OCI-LY1 (cell line): Measurements from ENCODE around the gene TCEAL4.

Source experiments
- H2AFZ ChIP-seq: fragments of 200-600 bp; sonication (generic), shearing (Covaris generic); 2 replicates; pipeline ENCODE4 v1.6.0; 2014; ENCODE audit warnings: antibody characterized with exemption, mild to moderate bottlenecking, low read length
- H3F3A ChIP-seq: fragments of 200-600 bp; sonication (generic), shearing (Covaris generic); 2 replicates; pipeline ENCODE4 v1.6.0; 2014; ENCODE audit warnings: mild to moderate bottlenecking, antibody characterized with exemption, low read length, moderate library complexity; ENCODE audit not compliant: insufficient read depth
- H3K27ac ChIP-seq: fragments of 200-600 bp; sonication (generic); 2 replicates; pipeline ENCODE4 v1.5.1; 2014; ENCODE audit warnings: low read length, mixed run types, mild to moderate bottlenecking, low read depth; ENCODE audit not compliant: poor library complexity, severe bottlenecking
- H3K27me3 ChIP-seq: fragments of 200-600 bp; sonication (generic); 2 replicates; pipeline ENCODE4 v1.6.0; 2014; ENCODE audit warnings: antibody characterized with exemption, mild to moderate bottlenecking, low read length, moderate library complexity; ENCODE audit not compliant: insufficient read depth
- H3K36me3 ChIP-seq: fragments of 200-600 bp; sonication (generic); 2 replicates; pipeline ENCODE4 v1.6.1; 2014; ENCODE audit warnings: mild to moderate bottlenecking, antibody characterized with exemption, low read length, moderate library complexity, mixed read lengths; ENCODE audit not compliant: insufficient read depth
- H3K4me1 ChIP-seq: fragments of 200-600 bp; sonication (generic); 2 replicates; pipeline ENCODE4 v1.5.1; 2014; ENCODE audit warnings: mild to moderate bottlenecking, low read length, moderate library complexity; ENCODE audit not compliant: insufficient read depth, severe bottlenecking
- H3K4me2 ChIP-seq: fragments of 200-600 bp; sonication (generic), shearing (Covaris generic); 2 replicates; pipeline ENCODE4 v1.6.1; 2014; ENCODE audit warnings: low read length
- H3K4me3 ChIP-seq: fragments of 200-600 bp; sonication (generic); 2 replicates; pipeline ENCODE4 v1.5.1; 2014; ENCODE audit warnings: low read length, low read depth, mild to moderate bottlenecking, mixed read lengths; ENCODE audit not compliant: poor library complexity, severe bottlenecking
- H3K79me2 ChIP-seq: fragments of 200-600 bp; shearing (Covaris generic); 2 replicates; pipeline ENCODE4 v1.6.1; 2016; ENCODE audit warnings: mixed run types, low read length, mixed read lengths; ENCODE audit not compliant: insufficient read depth
- H3K9ac ChIP-seq: fragments of 200-600 bp; sonication (generic), shearing (Covaris generic); 2 replicates; pipeline ENCODE4 v1.6.1; 2014; ENCODE audit warnings: mild to moderate bottlenecking, low read length, mixed read lengths
- H3K9me2 ChIP-seq: fragments of 200-600 bp; sonication (generic), shearing (Covaris generic); 2 replicates; pipeline ENCODE4 v1.6.1; 2014; ENCODE audit warnings: low read depth, mild to moderate bottlenecking, low read length, mixed read lengths
- H3K9me3 ChIP-seq: fragments of 200-600 bp; shearing (Covaris generic); 2 replicates; pipeline ENCODE4 v1.6.1; 2014; ENCODE audit warnings: low read length, mixed read lengths
- H4K20me1 ChIP-seq: fragments of 200-600 bp; sonication (generic), shearing (Covaris generic); 2 replicates; pipeline ENCODE4 v1.6.0; 2016; ENCODE audit warnings: mild to moderate bottlenecking, low read length; ENCODE audit not compliant: insufficient read depth
- EZH2 ChIP-seq: fragments of 200-600 bp; sonication (generic), shearing (Covaris generic); IDR thresholded peaks from 2 replicates; pipeline ENCODE4 v1.8.0; 2017; ENCODE audit warnings: borderline replicate concordance, mixed run types, mild to moderate bottlenecking, antibody characterized with exemption, low read length, moderate library complexity, mixed read lengths
- TF ChIP-seq, protein P1 (sequence below): fragments of 200-600 bp; sonication (generic), shearing (Covaris generic); IDR thresholded peaks from 2 replicates; pipeline ENCODE4 v1.5.1; 2017; ENCODE audit warnings: mild to moderate bottlenecking, antibody characterized with exemption, low read length, moderate library complexity, mixed read lengths

TCEAL4 gene

GRCh38 chrX:103631145-103631544 is 45.8 kb downstream of the TCEAL4 start:
- Histone ChIP-seq H3K9me3 (no peaks in the 10 kb centered on the region), H3K4me2 (no peak overlapping the region), H3K27me3 (no peaks in the 10 kb centered on the region), H3K9me2 (no peaks in the 10 kb centered on the region), H3K4me3 (no peak overlapping the region), H3K4me1 (no peaks in the 10 kb centered on the region), H3K36me3 (no peaks in the 10 kb centered on the region), H3F3A (no peaks in the 10 kb centered on the region), H2AFZ (no peak overlapping the region), H4K20me1 (no peaks in the 10 kb centered on the region), H3K9ac (no peak overlapping the region), H3K79me2 (no peaks in the 10 kb centered on the region), H3K27ac (no peak overlapping the region)
- no peak for TF ChIP-seq EZH2
- TF ChIP-seq, protein P1, sequence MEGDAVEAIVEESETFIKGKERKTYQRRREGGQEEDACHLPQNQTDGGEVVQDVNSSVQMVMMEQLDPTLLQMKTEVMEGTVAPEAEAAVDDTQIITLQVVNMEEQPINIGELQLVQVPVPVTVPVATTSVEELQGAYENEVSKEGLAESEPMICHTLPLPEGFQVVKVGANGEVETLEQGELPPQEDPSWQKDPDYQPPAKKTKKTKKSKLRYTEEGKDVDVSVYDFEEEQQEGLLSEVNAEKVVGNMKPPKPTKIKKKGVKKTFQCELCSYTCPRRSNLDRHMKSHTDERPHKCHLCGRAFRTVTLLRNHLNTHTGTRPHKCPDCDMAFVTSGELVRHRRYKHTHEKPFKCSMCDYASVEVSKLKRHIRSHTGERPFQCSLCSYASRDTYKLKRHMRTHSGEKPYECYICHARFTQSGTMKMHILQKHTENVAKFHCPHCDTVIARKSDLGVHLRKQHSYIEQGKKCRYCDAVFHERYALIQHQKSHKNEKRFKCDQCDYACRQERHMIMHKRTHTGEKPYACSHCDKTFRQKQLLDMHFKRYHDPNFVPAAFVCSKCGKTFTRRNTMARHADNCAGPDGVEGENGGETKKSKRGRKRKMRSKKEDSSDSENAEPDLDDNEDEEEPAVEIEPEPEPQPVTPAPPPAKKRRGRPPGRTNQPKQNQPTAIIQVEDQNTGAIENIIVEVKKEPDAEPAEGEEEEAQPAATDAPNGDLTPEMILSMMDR = no peak

GRCh38 chrX:103635436-103635835 is 50.1 kb downstream of the TCEAL4 start:
- H3K9me2 ChIP-seq = no peaks in the 10 kb centered on the region
- H3K4me2 ChIP-seq = no peak overlapping the region
- H3K9me3 ChIP-seq = no peaks in the 10 kb centered on the region
- H3K4me1 ChIP-seq = no peaks in the 10 kb centered on the region
- H3F3A ChIP-seq = no peaks in the 10 kb centered on the region
- no peak for TF ChIP-seq EZH2
- H3K79me2 ChIP-seq = no peaks in the 10 kb centered on the region
- no peak overlapping the region for H3K4me3 ChIP-seq
- H3K9ac ChIP-seq = no peak overlapping the region
- H2AFZ ChIP-seq = no peak overlapping the region
- H3K27ac ChIP-seq = no peak overlapping the region
- H3K36me3 ChIP-seq = no peaks in the 10 kb centered on the region
- no peaks in the 10 kb centered on the region for H4K20me1 ChIP-seq
- no peaks in the 10 kb centered on the region for H3K27me3 ChIP-seq
